Ureter (tissue), 1 donor: Measurements from ENCODE around the gene SIRT6. TPM values are rescaled to one million over a fixed set of nuclear protein-coding genes. Genes with fewer than 3 reads are reported as not detected.
"Not testable (repeated sequence)": the region's sequence is repeated elsewhere in the genome, so short reads cannot be mapped to it uniquely, and the experiment has no call there.

Experiments
- DNase-seq: peaks from one replicate; pipeline ENCODE4 v3.0.0-alpha.2; 2020; ENCODE audit warnings: low spot score
- total RNA-seq: library from RNA; stranded (reverse); gene quantifications from one replicate; pipeline ENCODE4 v1.2.4, GENCODE V29; 2023
- donor health status: DM: yes; HTN: yes; CAD: no.

The SIRT6 gene
- 23.9 TPM for total RNA-seq

DNA sequence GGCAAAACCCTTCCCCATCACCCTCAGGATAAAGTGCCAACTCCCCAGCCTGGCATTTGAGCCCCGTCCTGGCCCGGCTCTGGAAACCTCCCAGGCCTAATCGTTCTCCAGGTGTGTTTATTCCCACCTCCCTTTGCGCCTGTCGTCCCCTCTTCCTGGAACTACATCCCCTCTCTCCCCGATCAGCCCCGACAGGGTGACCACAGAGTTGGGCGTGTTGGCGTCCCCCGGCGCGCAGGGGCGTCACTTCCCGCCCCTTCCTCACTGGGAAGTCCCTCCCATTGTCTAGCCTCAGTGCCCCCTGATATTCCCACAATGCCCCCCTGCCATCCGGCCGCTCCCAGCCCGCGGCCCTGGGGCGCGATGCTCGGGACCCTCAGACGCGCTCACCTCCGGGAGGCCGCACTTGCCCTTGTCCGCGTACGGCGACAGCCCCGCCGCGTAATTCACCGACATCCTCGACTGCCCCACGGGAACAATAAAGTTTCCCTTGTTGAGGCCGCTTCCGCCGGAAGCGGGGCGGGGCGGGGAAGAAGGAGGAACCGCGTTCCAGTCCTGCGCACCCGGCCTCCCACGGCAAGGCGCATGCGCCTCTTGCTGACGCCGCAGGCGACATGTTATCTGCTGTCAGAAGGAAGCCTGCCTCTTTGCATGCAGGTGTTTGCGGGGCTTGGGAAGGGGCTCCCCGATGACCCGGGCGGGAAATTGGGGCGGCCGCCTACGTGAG is at the start of gene SIRT6, which contains the start of gene ANKRD24:
SIRT6 (minus strand) TSS at position 480 of the 727 bp plus-strand sequence; CDS start at position 456, 24 bp downstream.
ANKRD24 (plus strand) TSS at position 606 of the 727 bp plus-strand sequence. CDS start 3,737 bp downstream, outside the sequence.
- peak; percentile 96 for DNase-seq

DNA sequence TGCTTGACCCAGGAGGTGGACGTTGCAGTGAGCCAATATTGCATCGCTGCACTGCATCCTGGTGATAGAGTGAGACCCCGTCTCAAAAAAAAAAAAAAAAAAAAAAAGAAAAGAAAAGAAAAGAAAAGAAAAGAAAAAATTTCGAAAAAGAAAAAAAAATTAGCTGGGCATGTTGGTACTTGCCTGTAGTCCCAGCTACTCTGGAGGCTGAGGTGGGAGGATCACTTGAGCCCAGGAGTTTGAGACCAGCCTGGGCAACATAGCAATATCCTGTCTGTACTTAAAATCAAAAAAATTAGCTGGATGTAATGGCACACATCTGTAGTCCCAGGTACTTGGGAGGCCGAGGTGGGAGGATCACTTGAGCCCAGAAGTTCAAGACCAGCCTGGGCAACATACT is 49.8 kb upstream of the SIRT6 start:
- DNase-seq, result not testable (repeated sequence)

DNA sequence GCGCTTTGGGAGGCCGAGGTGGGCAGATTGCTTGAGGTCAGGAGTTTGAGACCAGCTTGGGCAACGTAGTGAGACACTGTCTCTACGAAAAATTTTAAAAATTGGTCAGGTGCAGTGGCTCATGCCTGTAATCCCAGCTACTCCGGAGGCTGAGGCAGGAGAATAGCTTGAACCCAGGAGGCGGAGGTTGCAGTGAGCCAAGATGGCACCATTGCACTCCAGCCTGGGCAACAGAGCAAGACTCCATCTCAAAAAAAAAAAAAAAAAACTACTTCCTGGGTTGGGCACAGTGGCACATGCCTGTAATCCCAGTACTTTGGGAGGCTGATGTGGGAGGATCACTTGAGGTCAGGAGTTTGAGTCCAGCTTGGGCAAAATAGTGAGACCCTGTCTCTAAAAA is 49.2 kb upstream of the SIRT6 start:
- DNase-seq, result not testable (repeated sequence)

DNA sequence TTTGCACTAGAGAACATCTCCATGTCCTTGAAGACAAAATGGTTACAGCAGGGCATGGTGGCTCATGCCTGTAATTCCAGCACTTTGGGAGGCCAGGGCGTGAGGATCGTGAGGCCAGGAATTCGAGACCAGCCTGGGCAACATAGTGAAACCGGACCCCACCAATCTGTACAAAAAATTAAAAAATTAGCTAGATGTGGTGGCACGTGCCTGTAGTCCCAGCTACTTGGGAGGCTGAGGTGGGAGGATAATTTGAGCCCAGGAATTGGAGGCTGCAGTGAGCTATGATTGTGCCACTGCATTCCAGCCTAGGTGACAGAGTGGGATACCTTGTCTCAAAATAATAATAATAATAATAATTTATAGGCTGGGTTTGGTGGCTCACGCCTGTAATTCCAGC is 47.9 kb upstream of the SIRT6 start:
- DNase-seq, result not testable (repeated sequence)

DNA sequence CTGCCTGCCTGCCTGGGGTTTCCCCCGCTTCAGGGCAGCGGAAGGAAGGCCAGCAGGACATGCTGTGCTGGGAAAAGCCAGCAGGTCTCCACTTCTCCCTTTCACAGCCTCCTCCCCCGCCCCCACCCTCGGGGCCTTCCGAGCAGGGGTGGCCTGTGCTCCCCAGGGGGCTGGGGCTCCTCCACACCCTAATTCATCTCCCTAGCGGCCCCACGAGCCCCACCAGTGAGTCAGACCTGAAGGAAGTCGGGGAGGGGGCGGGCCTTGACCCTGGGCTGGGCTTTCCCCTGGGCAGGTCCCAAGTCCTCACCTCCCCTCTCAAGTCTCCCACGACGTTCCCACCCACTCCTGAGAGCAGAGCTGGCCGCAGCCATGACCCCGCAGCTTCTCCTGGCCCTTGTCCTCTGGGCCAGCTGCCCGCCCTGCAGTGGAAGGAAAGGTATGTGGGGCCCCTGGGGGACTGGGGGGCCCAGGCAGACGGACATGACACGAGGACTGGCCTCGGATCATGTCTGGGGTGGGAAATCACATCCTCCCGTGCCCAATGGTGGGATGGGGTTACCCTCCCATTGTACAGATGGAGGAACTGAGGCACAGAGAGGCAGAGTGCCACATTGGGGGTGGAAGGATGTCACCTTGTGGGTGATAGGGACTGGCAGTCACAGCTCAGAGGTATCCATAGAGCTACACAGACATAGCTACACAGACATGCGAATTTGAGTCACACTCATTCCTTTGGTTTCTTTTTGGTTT is 47.0 kb upstream of the SIRT6 start, which contains the start of gene EBI3:
EBI3 (plus strand) TSS at position 345 of the 753 bp plus-strand sequence; CDS start at position 373, 28 bp downstream.
- DNase-seq, result no peak

DNA sequence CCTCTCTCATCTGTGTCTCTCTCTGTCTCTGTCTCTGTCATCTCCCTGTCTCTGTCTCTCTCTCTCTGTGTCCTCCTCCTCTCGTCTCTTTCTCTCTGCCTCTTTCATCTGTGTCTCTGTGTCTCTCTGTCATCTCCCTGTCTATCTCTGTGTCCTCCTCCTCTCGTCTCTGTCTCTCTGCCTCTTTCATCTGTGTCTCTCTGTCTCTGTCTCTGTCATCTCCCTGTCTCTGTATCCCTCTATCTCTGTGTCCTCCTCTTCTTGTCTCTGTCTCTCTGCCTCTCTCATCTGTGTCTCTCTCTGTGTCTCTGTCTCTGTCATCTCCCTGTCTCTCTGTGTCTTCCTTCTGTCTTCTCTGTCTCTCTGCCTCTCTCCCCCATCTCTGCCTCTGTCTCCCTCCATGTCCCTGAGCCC is 46.4 kb upstream of the SIRT6 start:
- no peak for DNase-seq

DNA sequence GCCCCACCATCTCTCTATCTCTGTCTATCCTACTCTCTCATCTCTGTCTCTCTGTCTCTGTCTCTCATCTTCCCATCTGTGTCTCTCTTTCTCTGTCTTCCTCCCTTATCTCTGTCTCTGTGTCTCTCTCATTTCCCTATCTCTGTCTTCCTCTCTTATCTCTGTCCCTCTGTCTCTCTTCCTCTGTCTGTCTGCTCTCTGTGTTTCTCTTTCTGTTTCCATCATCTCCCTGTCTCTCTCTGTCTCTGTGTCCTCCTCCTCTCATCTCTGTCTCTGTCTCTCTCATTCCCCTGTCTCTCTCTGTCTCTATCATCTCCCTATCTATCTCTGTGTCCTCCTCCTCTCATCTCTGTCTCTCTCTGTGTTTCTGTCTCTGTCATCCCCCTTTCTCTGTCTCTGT is 45.4 kb upstream of the SIRT6 start:
- no peak for DNase-seq

DNA sequence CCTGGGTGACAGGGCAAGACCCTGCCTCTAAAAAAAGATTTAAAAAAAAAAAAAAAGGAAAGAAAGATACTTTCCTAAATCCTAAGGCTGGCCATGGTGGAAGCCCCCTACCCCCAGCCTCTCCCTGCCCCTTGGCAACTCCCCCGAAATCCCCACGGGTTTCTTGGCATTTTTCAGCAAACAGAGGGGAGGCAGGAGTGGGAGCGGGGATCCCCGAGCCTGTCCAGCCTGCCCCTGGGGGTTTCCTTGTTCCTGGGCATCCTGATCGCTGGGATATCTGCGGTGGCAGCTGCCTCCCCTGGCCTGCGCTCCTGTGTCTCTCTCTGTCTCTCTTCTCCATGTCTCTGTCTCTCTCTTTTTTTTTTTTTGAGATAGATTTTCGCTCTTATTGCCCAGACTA is 43.5 kb upstream of the SIRT6 start:
- DNase-seq, result no peak

DNA sequence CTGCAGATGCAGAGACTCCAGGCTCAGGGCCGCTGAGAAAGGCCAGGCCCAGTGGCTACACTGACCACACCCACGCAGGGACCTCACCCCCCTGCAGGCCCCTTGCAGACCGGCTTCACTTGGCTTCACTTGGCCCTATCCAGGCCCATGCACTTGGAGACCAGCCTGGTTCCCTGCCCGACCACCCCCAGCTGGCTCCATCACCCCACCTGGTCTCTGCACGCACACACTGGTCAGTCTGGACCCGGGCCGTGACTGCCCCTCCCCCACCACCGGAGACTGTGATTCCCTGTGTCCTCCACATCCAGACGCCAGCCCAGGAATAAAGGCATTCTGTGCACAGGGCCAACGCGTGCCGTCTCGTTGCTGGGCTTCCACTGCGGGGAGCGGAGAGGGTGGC is 42.1 kb upstream of the SIRT6 start:
- DNase-seq, result no peak

DNA sequence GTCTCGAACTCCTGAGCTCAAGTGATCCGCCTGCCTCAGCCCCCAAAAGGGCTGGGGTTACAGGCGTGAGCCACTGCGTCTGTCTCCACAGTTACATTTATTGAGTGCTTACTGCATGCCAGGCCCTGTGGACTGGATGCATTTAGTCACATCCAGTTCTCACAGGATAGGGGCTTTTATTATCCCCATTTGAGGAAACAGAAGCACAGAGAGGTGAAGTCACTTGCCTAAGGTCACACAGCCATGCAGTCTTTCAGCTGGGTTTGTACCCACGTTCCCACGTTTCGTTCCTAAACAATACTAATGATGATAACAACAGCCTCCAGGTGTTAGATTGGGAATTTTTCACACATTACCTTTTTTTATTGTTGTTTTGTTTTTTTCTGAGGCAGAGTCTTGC is 37.8 kb upstream of the SIRT6 start:
- DNase-seq, result no peak

DNA sequence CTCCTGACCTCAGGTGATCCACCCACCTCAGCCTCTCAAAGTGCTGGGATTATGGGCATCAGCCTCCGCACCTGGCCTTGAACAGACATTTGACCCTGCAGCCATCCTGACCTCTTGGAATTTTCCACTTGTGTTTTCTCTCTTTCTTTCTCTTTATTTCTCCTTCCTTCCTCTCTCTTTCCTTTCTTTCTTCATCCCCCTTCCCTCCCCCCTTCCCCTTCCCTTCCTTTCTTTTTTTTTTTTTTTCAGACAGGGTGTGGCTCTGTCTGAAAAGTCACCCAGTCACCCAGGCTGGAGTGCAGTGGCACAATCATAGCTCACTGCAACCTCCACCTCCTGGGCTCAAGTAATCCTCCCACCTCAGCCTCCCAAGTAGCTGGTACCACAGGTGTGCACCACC is 36.2 kb upstream of the SIRT6 start:
- not testable (repeated sequence) for DNase-seq

DNA sequence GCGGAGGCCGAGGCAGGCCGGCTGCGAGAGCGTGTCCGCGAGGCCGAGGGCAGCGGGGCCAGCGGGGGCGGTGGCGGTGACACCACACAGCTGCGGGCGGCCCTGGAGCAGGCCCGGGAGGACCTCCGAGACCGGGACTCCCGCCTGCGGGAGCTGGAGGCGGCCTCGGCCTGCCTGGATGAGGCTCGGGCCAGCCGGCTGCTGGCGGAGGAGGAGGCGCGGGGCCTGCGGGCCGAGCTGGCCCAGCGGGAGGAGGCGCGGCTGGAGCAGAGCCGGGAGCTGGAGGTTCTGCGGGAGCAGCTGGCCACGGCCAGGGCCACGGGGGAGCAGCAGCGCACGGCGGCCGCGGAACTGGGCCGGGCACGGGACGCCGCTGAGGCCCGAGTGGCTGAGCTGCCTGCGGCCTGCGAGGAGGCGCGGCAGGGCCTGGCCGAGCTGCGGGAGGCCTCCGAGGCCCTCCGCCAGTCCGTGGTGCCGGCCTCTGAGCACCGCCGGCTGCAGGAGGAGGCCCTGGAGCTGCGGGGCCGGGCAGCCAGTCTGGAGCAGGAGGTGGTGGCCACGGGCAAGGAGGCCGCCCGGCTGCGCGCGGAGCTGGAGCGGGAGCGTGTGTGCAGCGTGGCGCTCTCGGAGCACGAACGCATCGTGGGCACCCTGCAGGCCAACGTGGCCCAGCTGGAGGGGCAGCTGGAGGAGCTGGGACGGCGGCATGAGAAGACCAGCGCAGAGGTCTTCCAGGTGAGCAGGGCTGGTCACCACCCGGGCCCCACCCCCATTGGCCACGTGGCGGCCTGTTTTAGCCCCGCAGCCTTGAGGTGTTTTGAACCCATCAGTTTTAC is 35.3 kb upstream of the SIRT6 start:
- DNase-seq, result no peak

DNA sequence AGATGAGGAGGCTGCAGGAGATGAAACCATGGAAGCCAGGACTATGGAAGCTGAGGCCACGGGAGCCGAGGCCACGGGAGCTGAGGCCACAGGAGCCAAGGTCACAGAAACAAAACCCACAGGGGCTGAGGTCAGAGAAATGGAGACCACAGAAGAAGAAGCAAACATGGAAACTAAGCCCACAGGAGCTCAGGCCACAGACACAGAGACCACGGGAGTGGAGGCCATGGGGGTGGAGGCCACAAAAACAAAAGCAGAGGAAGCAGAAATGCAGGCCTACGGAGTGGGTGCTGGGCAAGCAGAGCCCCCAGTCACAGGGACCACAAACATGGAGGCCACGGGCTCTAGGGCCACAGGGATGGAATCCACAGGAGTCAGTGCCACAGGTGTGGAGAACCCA is 34.5 kb upstream of the SIRT6 start:
- DNase-seq, result no peak

DNA sequence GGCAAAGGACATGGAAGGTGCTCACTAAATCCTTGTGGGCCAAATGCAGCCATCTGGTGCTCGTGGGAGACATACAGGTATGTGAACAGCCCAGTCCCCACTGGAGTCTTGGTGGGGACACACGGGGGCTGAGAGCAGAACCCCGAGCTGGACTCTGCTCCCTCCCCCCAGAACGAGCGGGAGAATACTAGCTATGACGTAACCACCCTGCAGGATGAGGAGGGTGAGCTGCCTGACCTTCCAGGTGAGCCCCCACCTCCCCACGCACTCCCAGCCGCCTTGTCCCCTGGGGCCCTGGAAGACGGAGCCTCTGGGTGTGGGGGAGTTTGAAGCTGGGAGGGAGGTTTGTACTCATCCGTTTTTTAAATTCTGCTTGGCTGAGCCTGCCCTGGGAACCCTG is 33.4 kb upstream of the SIRT6 start:
- no peak for DNase-seq

DNA sequence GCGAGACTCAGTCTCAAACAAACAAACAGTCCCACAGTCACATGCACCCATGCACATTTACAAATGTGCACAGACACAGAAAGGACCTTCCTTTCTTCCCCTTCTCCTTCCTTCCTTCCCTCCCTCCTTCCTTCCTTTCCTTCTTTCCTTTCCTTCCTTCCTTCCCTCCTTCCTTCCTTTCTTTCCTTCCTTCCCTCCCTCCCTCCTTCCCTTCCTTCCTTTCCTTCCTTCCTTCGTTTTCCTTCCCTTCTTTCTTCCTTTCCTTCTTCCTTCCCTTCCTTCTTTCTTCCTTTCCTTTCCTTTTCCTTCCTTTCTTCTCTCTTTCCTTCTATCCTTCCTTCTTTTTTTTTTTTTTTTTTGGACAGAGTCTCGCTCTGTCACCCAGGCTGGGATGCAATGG is 30.8 kb upstream of the SIRT6 start:
- no peak for DNase-seq

DNA sequence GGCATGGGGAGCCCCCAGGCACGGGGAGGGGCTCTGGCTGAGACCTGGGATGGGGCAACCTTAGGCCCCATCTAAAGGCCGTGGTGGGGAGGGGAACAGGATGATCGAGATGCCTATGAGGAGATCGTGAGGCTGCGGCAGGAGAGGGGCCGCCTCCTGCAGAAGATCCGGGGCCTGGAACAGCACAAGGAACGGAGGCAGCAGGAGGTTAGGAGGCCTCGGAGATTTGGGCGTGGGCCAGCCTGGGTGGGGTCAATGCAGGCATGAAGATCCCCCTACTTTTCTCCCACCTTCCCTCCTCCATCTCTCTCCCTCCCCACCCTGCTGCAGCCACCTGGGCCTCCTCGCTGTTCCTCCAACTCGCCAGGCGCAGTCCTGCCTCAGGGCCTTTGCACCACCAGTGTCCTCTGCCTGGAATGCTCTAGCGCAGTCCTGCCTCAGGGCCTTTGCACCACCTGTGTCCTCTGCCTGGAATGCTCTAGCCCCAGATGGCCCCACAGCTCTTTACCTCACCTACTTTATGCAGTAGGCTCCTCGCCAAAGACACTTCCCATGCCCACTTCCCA is 27.9 kb upstream of the SIRT6 start:
- no peak for DNase-seq

DNA sequence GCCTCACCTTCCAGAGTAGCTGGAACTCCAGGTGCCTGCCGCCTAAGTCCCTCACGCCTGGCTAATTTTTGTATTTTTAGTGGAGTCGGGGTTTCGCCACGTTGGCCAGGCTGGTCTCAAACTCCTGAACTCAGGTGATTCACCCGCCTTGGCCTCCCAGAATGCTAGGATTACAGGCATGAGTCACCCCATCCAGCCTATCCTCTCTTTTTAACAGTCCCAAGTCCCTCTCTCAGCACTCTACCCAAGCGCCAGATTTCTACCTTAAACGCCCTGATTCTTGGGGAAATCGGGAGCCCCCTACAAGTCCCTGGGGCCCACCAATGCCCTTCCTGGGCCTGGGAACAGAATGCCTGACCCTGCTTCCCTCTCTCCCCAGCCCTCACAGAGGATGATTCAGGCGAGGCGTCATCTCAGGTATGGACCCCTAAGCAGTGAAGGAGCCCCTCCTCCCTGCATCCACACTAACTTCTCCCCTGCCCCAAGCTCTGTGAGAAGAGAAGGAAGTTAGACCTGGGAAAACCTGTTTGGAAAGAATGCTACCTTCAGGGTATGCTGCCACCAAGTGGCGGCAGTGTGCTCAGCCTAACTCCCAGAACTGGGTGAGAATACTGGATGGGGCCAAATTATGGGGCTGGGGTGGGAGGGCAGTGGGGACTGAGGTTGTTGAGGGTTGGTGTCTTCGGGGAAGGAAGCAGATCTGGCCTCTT is 26.2 kb upstream of the SIRT6 start:
- no peak for DNase-seq

DNA sequence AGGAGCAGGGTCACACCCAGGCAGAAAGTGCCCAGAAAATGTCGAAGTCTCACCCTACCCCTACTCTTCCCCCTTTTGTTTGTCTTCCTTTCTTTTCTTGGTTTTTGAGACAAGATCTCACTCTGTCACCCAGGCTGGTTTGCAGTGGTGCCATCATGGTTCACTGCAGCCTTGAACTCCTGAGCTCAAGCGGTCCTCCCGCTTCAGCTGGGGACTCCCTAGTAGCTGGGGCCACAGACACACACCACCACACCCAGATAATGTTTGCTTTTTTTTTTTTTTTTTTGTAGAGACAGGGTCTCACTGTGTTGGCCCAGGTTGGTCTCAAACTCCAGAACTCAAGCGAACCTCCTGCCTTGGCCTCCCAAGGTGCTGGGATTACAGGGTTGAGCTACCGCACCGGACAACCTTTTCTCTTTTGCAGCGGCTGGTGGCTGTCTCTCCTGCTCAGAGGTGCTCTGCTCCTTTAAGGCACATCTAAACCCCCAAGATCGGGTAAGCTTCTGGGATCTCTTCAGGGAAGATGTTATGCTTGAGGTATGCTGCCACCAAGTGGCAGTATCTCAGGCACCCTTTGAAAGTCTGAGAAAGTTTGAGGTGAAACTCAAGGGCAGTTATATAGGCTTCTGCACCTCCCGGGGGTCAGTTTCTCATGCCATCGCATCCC is 24.6 kb upstream of the SIRT6 start:
- no peak for DNase-seq

DNA sequence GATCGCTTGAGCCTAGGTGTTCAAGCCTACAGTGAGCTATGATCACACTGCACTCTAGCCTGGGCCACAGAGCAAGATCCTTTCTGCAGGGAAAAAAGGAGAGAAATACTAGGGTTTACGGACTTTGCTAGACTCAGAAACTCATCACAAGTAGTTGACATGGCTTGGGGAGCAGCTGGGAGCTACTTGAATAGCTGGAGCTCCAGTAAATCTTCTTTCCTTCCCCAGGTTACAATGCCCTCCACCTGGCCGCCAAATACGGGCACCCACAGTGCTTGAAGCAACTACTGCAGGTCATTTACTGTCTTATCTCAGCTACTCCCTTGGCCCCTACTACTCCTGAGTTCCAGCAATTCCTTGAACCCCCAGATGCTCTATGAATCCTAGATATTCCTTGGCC is 19.4 kb upstream of the SIRT6 start:
- no peak for DNase-seq

DNA sequence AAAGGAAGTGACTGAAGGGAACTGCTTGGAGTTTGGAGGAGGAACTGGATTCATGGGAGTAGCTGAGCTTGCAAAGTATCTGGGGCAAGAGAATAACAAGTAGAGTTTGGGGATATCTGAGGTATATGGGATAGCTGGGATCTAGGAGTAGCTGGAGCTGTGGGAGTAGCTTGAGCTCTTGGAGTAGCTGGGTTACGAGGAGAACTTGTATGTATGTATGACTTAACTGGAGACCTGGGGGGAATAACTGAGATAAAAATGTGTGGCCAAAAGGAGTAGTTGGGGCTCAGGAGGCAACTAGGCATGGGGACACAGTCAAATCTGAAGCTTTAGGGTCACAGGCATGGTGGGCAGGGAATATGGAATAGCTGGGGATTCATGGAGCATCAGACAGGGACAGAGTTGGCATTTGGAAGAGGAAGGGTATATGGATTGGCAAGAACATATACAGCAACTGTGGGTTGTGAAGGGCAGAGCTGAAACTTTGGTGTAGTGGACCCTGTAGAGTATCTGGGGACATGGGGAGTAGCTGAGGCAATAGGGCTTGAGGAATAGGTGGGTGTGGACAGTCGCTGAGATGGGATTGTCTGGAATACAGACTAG is 18.7 kb upstream of the SIRT6 start:
- DNase-seq, result no peak
